GM18907 (cell line): ENCODE measurements around the gene DNAJC7.
"Not testable (repeated sequence)": the region's sequence is repeated elsewhere in the genome, so short reads cannot be mapped to it uniquely, and the experiment has no call there.

Experiments
- ATAC-seq: cut with Tn5 transposase; IDR thresholded peaks from one replicate; pipeline ENCODE4 v1.9.1; 2021; ENCODE audit warnings: mild to moderate bottlenecking, moderate library complexity; ENCODE audit not compliant: unreplicated experiment

The DNAJC7 gene

DNA sequence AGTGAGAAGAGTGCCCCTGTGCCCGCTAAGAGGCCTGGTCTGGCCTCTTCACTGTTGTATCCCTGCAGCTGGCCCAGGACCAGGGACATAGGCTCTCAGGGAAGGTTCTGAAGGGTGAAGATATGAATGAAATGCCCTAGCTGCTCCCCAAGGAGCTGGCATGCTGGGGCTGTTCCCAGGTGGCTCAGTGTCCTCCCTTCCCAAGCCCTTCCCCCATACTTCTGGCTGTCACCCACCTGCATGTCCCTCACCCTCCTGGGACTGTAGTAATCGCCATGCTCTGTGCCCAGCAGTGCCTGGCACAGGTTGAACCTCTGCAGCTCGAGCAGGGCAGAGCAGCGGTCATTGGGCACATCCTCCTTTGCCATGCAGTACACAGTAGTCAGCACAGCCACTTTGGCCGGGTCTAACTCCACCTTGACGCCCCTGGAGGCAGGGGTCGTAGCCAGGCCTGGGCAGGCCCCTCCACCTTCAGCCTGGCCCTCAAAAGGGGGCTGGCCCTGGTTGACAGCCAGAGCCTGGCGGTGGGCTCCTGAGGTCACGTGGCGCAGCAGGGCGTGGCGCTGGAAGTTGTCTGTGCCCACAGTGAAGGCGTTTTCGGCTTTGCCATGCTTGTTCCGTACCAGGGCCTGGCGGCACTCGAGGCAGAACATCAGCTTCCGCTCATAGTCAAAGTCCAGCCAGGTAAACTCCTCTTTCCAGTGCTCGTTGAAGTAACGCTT, 25.5 kb upstream of the DNAJC7 start:
- ATAC-seq, result no peak

DNA sequence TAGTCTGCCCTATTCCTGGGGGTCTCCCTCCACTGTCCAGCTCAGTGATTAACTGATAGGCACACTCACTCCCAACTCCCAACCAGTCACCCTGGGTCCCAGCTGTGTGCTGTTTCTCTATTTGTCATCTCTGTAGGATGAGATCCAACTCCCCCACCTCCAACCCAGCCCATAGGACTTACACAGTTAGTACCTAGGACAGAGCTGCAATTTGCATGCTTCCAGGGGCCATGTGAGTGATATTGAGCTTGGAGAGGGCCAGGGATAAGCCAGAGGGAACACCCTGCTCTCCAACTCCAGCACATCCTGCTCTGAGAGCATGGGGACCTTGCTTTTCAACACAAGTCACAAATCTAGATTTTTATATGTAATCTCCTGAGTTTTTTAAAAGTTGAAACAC, 24.4 kb upstream of the DNAJC7 start:
- ATAC-seq, result no peak

DNA sequence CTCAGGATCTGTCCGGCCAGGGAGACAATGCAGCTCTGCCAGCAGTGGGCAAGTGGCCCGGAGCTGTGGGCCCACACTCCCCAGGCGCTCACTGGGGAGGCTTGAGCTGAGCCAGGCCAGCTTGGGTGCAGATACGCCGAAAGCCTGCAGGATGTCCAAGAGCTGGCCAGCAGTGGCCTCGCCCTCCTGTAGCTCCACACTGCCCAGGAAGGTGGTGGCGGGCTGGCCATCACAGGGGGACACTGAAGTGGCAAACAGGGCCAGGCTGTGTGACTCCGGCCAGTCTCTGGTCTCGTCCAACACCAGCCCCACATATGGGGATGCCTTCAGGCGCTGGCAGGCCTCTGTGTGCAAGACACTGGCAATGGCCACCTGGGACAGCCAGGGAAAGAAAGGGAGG, 23.6 kb upstream of the DNAJC7 start:
- ATAC-seq, result no peak

DNA sequence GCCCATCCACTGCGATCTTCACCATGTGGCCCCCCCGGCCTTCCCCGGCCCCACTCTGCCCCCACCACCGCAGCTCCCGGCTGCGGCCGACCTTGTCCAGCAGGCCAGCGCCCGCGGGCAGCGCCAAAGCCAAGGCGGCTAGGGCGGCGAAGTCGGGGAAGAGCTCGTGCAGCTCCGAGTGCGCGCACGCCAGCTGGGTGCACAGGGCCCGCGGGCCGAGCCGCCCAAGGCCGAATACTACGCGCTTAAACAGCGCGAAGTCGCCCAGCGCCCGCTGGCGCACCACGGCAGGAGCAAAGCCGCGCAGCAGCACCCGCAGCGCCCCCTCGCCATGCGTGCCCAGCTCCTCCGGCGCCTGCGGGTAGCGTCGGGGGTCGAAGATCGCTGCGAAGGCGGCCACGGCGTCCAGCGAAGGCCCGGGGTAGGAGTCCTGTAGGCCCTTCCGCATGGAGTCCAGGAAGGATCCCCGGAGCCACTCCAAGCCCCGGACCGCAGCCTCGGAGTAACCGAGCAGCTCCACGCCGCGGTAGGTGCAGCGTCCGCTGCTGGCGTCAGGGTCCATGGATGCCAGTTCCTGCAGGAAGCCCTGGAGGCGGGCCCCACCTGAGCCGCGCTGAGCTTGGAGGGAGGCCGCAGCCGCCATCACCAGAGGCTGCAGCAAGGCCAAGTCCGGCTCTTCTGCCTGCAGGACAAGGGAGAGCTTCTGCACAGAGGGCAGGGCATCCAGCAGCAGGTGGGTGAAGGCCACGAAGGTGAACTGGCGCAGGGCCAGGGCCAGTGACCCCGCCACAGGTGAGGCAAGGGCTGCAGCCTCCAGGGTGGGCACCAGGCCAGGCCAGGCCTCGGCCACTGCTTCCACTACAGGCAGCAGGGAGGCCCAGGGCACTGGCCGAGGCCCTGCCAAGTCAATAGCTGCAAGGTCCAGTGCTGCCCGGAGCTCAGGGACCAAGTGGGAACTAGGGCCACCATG, 22.8 kb upstream of the DNAJC7 start:
- ATAC-seq, result no peak

DNA sequence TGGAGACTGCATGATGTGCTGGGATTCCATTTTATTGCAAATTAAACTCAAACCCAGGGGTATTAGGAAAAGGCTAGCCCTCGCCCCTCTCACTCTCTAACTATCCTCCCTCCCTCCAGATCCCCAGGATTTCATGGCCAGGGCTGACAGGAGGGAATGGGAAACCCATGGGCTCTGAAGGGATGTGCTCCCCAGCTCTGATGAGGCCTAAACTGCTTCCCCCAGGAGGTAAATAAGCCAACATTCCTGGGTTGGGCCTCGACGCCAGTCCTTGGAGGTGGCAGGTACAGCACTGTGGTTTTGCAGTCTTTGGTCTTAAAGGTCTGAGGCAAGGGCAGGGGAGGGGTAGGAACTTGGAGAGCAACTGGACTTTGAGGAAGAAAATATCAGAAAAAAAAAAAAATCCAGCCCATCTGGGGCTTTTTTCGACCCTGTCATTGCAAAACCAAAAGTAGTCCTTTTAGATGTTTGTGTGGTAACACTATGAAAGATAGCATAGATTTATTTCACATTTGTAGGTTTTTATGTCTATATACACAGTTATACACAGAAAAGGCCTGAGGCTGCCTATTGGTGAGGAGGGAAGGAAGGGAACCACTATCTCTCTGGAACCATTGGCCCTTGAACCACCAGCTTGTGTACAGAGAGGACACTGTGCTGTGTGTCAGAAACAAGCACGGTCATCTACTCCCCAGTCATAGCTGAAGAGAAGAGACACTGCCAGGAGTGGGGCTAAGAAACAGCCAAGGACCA, 21.2 kb upstream of the DNAJC7 start:
- no peak for ATAC-seq

DNA sequence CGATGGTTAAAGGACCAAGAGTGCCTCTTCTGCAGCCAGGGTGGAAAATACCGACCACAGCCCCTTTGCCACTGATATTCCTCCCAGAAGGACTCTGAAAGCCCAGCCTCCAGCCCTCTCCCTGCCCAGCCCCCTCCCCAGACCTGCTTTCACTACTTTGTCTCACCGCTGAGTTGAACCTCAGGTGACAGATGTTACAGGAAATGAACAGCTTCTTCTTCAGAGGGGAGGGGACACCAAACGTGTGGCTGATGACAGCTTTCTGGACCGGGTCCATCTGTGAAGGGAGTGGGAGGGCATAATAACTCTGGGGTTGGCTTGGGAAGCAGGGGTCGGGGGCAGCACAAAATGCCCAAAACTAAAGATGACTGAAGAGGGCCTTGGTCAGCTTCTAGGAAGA, 16.8 kb upstream of the DNAJC7 start:
- ATAC-seq, result no peak

DNA sequence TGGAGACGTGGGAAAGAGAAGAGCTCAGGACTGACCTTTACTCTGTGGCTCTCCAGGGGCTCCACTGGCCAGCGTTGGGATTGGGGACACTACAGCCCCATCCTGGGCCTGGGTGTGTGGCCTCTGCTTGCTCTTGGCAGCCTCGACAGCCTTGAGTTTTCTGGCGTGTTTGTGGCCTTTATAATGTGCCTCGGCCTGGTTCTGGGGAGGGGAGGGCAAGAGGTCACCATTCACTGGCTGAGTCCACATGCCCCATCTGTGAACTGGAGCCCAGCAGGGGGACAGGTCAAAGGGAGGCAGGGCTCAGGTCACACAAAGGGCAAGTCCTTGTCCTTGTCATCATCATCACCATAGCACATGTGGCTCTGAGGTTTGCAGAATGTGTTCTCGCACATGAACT, 14.3 kb upstream of the DNAJC7 start:
- ATAC-seq, result no peak

DNA sequence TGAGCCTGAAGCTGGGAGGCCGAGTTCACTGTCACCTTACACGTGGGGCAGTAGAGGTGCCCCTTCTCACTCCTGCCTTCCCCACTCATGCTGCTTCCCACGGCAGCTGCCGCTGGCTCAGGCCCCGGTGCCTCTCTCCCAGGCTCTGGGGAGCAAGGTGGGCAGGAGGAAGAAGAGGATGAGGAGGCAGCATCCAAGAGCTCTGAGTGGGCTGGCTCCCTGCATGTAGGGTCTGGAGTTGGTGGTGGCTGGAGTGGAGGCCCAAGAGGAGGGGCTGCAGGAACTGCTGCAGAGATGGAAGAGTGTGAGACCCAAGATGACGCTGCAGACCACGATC, 11.5 kb upstream of the DNAJC7 start:
- ATAC-seq, result no peak

DNA sequence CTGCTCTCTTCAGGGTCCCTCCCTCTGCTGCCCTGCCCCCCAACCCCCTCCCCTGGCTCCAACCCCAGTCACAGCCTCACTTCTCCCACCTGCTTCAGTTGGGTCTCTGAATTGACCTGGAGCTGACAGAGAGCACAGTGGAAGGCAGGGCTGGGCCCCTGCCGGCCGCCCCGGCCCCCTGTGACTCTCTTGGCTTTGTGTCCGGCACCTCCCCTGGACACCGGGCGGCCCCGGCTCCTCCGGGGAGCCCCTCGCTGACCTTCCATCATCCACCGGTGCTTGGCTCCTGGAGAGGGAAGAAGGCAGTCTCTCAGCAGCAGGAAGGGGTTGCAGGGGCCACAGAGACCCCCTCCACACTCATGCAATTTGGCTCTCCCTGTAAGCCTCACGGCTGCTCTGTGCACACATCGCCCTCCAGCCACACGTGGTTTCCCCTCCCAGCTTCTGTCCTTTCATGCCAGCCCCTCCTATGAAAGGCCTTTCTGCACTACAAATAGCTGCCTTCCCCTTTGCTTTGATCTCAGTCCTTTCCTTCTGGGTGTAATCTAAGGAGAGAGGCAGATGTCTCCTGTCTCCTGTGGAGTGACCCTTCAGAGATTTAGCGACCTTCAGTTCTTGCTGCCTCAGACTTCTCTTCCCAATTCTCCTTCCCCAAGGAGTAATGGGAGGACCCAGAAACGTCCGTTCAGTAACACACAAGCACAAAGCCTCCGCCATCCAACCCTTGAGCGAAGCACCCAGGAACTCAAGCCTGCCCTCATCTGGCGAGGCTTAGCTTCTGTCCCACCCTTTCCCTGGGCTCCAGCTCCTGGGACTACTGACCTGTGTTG, 10.9 kb upstream of the DNAJC7 start:
- ATAC-seq, result no peak

DNA sequence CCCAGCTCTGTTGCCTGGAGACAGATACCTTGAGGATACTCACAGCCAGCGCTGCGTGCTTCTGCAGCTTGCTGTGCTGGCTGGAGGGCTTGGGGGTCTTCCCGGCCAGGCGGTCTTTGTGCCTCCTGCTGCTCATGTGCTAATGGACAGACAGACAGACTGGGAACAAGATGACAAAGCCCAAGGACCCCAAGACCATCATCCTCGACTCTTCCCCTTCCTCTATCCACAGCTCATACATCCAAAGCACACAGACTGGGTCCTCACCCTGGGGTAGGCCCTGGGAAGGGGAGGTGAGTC, 10.3 kb upstream of the DNAJC7 start:
- no peak for ATAC-seq

DNA sequence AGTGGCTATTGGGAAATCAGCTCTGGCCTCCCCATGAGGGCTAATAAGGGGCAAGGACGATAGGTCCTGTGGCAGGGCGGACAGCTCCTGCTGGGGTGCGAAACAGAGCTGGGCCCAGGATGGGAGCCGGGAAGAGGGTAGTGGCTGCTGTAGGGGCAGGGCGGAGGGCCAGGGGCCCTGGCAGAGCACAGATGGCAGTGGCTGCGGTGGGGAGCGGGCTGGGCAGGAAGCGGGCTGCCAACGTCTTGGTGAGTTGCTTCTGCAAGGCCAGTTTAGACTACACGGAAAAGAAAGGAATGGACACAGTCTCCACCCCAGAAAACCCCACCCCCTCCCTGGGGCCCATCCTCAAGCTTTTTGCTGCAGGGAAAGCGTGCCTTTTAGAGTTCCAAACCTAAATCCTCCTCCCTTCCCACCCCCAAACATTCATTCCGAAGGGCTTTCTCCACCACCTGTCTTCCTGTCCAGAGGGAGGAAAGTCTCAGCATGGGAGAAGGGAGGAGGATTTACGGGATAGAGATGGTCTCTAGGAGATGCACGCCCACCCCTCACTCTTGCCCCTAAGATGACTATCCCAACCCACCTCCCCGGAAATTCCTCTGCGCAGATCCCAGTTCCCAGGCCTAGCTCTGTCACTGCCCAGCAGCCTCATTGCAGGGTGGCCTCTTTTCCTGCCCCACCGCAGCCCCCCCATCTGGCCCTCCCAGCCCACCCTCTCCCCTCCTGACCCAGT, 9.8 kb upstream of the DNAJC7 start:
- ATAC-seq, result no peak

DNA sequence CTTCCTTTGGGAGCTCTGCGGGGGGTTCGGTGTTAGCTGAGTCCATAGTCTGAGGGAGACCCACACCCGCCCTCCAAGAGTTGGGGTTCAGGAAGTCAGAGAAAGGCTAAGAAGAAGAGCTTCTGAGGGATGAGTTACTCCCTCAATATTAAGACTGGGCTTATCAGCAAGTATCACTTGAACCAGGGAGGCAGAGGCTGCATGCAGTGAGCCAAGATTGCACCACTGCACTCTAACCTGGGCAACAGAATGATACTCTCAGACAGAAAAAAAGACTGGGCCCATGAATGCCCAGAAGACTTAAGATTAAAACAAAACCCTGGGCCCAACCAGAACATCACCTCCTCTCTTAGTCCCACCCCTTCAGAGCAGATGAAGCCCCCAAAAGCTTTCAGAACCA, 8.7 kb upstream of the DNAJC7 start:
- no peak for ATAC-seq

DNA sequence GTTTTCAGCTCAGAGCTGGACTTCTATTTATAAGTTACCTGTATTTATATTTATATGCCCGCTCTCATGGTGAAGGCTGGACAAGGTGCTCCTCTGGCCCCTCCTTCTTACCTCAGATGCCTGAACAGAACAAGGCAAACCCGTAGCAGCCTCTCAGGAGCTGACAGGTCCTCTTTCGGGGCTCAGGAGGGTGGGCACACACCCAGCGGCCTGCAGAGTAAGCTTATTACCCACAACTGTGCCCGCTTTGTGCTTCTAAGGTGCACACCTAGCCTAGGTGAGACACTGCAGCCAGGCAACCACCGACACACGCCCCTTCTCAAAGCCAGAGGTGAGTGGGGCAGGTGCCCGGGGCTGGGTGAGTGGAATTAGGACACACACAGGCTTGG, 7.9 kb upstream of the DNAJC7 start:
- no peak for ATAC-seq

DNA sequence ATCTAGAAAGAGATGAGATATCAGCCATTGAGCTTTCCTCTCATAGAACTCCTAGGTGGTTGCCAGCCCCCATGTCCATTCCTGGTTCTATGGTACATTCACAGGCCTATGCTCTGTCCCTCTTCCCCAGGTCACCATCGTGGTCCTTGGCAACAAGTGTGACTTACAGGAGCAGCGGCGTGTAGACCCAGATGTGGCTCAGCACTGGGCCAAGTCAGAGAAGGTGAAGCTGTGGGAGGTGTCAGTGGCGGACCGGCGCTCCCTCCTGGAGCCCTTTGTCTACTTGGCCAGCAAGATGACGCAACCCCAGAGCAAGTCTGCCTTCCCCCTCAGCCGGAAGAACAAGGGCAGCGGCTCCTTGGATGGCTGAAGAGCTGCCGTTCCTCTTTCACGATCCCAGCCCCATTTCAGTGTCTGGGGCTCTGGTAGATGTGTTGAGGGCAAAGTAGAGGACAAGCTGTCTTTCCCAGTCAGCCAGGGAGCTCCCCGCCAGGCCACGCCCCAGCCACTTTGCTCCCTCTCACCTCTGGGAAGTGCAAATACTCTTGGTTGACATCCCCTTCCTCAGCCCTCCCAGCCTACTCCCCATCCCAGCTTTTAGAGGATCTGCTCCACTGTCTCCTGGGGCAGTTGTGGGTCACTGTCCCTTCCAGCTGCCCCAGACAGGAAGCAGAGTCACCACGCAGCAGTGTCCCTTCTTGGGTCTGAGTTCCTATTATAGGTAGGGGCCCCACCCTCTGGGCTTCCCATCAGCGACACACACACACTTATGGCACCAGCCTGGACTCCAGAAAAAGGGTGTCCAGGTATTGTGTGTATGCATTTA, 6.5 kb upstream of the DNAJC7 start:
- no peak for ATAC-seq

DNA sequence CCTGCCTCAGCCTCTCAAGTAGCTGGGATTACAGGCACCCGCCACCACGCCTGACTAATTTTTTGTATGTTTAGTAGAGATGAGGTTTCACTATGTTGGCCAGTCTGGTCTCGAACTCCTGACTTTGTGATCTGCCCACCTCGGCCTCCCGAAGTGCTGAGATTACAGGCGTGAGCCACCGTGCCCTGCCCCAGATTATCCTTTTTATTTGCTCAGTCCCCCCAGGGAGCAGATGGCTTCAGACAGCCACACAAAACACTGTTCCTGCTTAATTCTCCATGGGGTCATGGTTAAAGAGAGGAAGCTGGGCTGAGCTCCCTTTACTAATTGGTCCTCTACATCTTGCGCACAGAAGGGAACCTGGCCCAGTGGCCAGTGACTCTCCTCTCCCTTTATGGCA, 3.6 kb upstream of the DNAJC7 start:
- ATAC-seq, result not testable (repeated sequence)

DNA sequence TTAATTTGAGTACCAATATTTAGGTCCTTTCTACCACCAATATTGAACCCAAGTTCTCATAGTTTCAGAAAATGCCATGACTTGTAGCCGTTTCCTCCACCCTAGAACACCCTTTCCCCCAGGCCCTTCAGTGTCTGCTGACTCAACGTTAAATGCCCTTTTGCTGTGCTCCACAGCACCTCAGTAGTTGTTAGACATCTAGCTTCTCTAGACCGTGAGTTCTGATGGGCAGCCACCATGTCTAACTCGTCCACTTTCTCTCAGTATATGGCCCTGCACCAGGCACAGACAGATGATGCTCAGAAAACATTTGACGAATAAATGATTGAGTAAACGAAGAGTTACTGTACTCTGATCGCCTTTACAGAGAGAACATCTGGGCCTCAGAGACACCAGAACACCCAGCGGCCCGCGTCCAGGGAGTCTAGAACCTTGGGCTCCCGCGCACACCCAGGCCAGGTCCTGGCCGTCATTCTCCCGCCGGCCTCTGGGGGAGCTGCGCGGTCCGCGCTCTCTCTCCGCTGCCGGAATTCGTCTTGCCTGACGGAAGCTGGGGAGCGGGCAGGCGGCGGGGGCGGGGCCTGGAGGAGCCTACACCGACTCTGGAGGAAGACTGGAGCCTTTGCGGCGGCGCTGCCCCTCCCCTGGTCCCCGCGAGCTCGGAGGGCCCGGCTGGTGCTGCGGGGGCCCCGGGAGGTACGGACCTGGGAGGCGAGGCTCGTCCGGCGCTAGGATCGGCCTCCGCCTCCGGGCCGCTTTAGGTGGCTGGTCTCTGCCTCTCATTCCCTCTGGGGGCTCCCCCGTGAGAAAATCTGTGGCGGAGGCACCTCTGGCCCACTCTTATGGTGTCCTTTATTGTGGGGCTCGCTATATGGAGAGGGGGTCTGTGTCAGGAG, 2.5 kb upstream of the DNAJC7 start, which contains the start of gene NKIRAS2:
Gene NKIRAS2 (plus strand): TSS at position 582 of the 896 bp plus-strand sequence. CDS start 1,488 bp downstream, outside the sequence.
- peak; percentile 59 for ATAC-seq

DNA sequence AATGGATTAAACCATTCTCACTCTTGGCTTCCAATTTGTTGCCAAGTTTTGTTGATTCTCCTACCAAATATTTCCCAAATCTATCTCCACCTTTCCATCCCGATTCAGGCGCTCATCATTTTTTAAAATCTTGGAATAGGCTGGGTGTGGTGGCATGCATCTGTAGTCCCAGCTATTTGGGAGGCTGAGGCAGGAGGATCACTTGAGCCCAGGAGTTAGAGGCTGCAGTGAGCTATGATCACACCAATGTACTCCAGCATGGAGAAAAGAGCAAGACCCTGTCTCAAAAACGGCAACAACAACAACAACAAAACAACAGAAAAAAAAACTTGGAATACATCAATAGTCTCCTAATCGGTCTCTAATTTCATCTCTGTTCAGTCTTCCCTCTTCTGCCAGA, 1.7 kb upstream of the DNAJC7 start:
- no peak for ATAC-seq

DNA sequence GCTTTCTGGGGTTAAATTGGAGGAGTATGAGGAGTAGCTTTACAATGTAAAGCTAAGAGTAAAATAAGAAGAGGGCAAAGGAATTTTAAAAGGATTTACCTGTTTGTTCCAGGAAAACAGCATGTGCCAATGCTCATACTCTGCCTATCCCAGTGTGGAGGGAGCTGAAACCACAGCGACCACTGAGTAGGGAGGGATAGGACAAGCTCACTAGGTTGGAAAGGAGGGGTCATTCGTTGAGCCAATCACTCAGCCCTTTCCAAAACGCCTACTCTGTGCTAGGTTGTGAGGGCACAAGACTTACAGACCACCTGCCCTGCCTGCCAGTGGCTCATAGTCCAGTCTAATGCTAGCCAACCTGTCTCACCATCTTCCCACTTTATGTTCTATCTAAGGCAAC, 1.1 kb upstream of the DNAJC7 start:
- ATAC-seq, result no peak
